ENCODE data around the gene KCNH1.

Gene KCNH1

GRCh38 chr1:211133836-211134669 lies at the start of gene KCNH1:
Gene KCNH1 (minus strand): TSS chr1:211134148. CDS start chr1:211133945, 203 bp downstream.
- DNase-seq = no peak

- DNase-seq = no peak
These were observed 48.8 kb upstream of the KCNH1 start for GRCh38 chr1:211182746-211183145.

- no peak for DNase-seq
These were observed 40.4 kb upstream of the KCNH1 start for GRCh38 chr1:211174375-211174774.

GRCh38 chr1:211172657-211173056 lies 38.7 kb upstream of the KCNH1 start:
- no peak for DNase-seq

- DNase-seq = no peak
These were observed 35.4 kb upstream of the KCNH1 start for GRCh38 chr1:211169353-211169752.

- no peak for DNase-seq
These were observed 24.9 kb upstream of the KCNH1 start for GRCh38 chr1:211158866-211159265.

- DNase-seq = no peak
These were observed 21.1 kb upstream of the KCNH1 start for GRCh38 chr1:211155040-211155439.

- no peak for DNase-seq
These were observed 20.0 kb upstream of the KCNH1 start for GRCh38 chr1:211153932-211154331.

GRCh38 chr1:211148366-211148765 lies 14.4 kb upstream of the KCNH1 start:
- no peak for DNase-seq

GRCh38 chr1:211145944-211146343 lies 12.0 kb upstream of the KCNH1 start:
- no peak for DNase-seq

- peak; percentile 21 for DNase-seq
These were observed 1.5 kb upstream of the KCNH1 start for GRCh38 chr1:211135342-211135950.

GRCh38 chr1:211133393-211133835 lies 534 bp downstream of the KCNH1 start:
- DNase-seq = no peak

GRCh38 chr1:211132721-211133392 lies 1.1 kb downstream of the KCNH1 start:
- no peak for DNase-seq

- DNase-seq = no peak
These were observed 4.2 kb downstream of the KCNH1 start for GRCh38 chr1:211129776-211130175.

- no peak for DNase-seq
These were observed 6.8 kb downstream of the KCNH1 start for GRCh38 chr1:211127166-211127565.

GRCh38 chr1:211126622-211127021 lies 7.3 kb downstream of the KCNH1 start:
- no peak for DNase-seq

- no peak for DNase-seq
These were observed 15.4 kb downstream of the KCNH1 start for GRCh38 chr1:211118407-211119102.

- DNase-seq = no peak
These were observed 19.5 kb downstream of the KCNH1 start for GRCh38 chr1:211114446-211114845.

- no peak for DNase-seq
These were observed 20.4 kb downstream of the KCNH1 start for GRCh38 chr1:211113566-211113965.

GRCh38 chr1:211111351-211111750 lies 22.6 kb downstream of the KCNH1 start:
- no peak for DNase-seq

GRCh38 chr1:211101481-211101880 lies 32.5 kb downstream of the KCNH1 start:
- DNase-seq = no peak

GRCh38 chr1:211099393-211099792 lies 34.6 kb downstream of the KCNH1 start:
- DNase-seq = no peak

GRCh38 chr1:211095381-211095780 lies 38.6 kb downstream of the KCNH1 start:
- DNase-seq = no peak

Measured in GF-D8 (cell line).